ENCODE measurements around the gene PPP1R14D. TPM values are rescaled to one million over a fixed set of nuclear protein-coding genes. Genes with fewer than 3 reads are reported as not detected.

Gene PPP1R14D
- total and polyA plus RNA-seq, 10 donors = 0.30 TPM; not detected in 9

GRCh38 chr15:40843885-40844695 is 15.6 kb upstream of the PPP1R14D start, which contains the start of gene SPINT1:
SPINT1 (plus strand) TSS chr15:40844048; CDS start chr15:40844555, 507 bp downstream.
- peak within 1 kb of the TSS in 3 of 8 donors; percentile 15 to 46 (median 35) for H3K27ac ChIP-seq
- intact Hi-C loops (cut with DNase I; ENCODE audit: low total_unique reads) = no loop called here
- peaks cover 0 to 29% (median 16%) of the 10 kb centered on the region in 7 donors for H3K27me3 ChIP-seq (replicated peaks in 1 of 7)
- H3K9me3 ChIP-seq = no peaks in the 10 kb centered on the region
- H3K4me3 ChIP-seq = peak within 1 kb of the TSS; percentile 66 to 96 (median 74)
- peak; percentile 87 for DNase-seq
- H3K4me1 ChIP-seq = peaks cover 17 to 50% (median 46%) of the 10 kb centered on the region in 6 donors
- no peak for TF ChIP-seq POLR2A (IDR thresholded peaks at IDR 0.05)
- peak in 2 of 3 donors; percentile 18 to 29 for TF ChIP-seq POLR2AphosphoS5 (IDR thresholded peaks at IDR 0.05)
- 0 to 1% (median 0%) methylated on average over 44 to 89 of the region's 89 CpGs for WGBS, 5 donors
- no peaks in the 10 kb centered on the region for H3K36me3 ChIP-seq

- Histone ChIP-seq H3K9me3 (no peaks in the 10 kb centered on the region), H3K36me3 (no peaks in the 10 kb centered on the region), H3K4me1 (peaks cover 17 to 50% (median 46%) of the 10 kb centered on the region in 6 donors), H3K27ac (peak overlapping the region in 2 of 8 donors; percentile 35 to 46), H3K4me3 (peak overlapping the region; percentile 66 to 96 (median 74)), H3K27me3 (replicated peaks in 1 of 7) (peaks cover 0 to 29% (median 16%) of the 10 kb centered on the region in 7 donors)
- peak; percentile 71 for DNase-seq
- WGBS, 5 donors = 24 to 78% (median 33%) methylated on average over 13 to 34 of the region's 34 CpGs
- TF ChIP-seq POLR2A (IDR thresholded peaks at IDR 0.05) (no peak), POLR2AphosphoS5 (IDR thresholded peaks at IDR 0.05) (no peak), CTCF (IDR thresholded peaks at IDR 0.05 in 8 of 11, conservative IDR thresholded peaks at IDR 0.05 in 3 of 11) (no peak)
- intact Hi-C loops (cut with DNase I; ENCODE audit: low total_unique reads) = no loop called here
Measured at GRCh38 chr15:40843261-40843884, 14.9 kb upstream of the PPP1R14D start.

GRCh38 chr15:40841741-40842140 is 13.2 kb upstream of the PPP1R14D start:
- intact Hi-C loops (cut with DNase I; ENCODE audit: low total_unique reads) = no loop called here
- 72 to 86% (median 80%) methylated on average over 2 of the region's 2 CpGs for WGBS, 5 donors
- Histone ChIP-seq H3K27ac (no peak overlapping the region), H3K4me1 (peaks cover 15 to 38% (median 33%) of the 10 kb centered on the region in 6 donors), H3K9me3 (no peaks in the 10 kb centered on the region), H3K27me3 (replicated peaks in 1 of 7) (peaks cover 0 to 29% (median 16%) of the 10 kb centered on the region in 7 donors), H3K4me3 (no peak overlapping the region), H3K36me3 (no peaks in the 10 kb centered on the region)
- TF ChIP-seq POLR2AphosphoS5 (IDR thresholded peaks at IDR 0.05) = no peak
- no peak for TF ChIP-seq POLR2A (IDR thresholded peaks at IDR 0.05)
- no peak for TF ChIP-seq CTCF (IDR thresholded peaks at IDR 0.05 in 8 of 11, conservative IDR thresholded peaks at IDR 0.05 in 3 of 11)
- no peak for DNase-seq

GRCh38 chr15:40838756-40839155 is 10.2 kb upstream of the PPP1R14D start:
- H3K9me3 ChIP-seq = no peaks in the 10 kb centered on the region
- peak; percentile 9 for DNase-seq
- H3K4me3 ChIP-seq = no peak overlapping the region

More at GRCh38 chr15:40838756-40839155, 10.2 kb upstream of the PPP1R14D start:
- TF ChIP-seq POLR2AphosphoS5 (IDR thresholded peaks at IDR 0.05) (no peak), CTCF (IDR thresholded peaks at IDR 0.05 in 8 of 11, conservative IDR thresholded peaks at IDR 0.05 in 3 of 11) (no peak), POLR2A (IDR thresholded peaks at IDR 0.05) (no peak)
- peaks cover 0 to 8% (median 4%) of the 10 kb centered on the region in 6 donors for H3K4me1 ChIP-seq
- H3K27me3 ChIP-seq (replicated peaks in 1 of 7) = peaks cover 0 to 11% (median 6%) of the 10 kb centered on the region in 7 donors
- 82 to 93% (median 88%) methylated on average over 5 of the region's 5 CpGs for WGBS, 5 donors
- H3K27ac ChIP-seq = no peak overlapping the region
- intact Hi-C loops (cut with DNase I; ENCODE audit: low total_unique reads) = no loop called here
- H3K36me3 ChIP-seq = no peaks in the 10 kb centered on the region

Data from spleen (tissue), 11 donors.